GM18508 (cell line): ENCODE measurements around the gene ATP5PD.
"Not testable (repeated sequence)": the region's sequence is repeated elsewhere in the genome, so short reads cannot be mapped to it uniquely, and the experiment has no call there.

Experiments
- ATAC-seq: cut with Tn5 transposase; IDR thresholded peaks from one replicate; pipeline ENCODE4 v1.9.1; 2021; ENCODE audit warnings: moderate number of reproducible peaks; ENCODE audit not compliant: insufficient read depth, unreplicated experiment

Gene ATP5PD

GRCh38 chr17:75077496-75078283 lies 30.9 kb upstream of the ATP5PD start:
- no peak for ATAC-seq

DNA sequence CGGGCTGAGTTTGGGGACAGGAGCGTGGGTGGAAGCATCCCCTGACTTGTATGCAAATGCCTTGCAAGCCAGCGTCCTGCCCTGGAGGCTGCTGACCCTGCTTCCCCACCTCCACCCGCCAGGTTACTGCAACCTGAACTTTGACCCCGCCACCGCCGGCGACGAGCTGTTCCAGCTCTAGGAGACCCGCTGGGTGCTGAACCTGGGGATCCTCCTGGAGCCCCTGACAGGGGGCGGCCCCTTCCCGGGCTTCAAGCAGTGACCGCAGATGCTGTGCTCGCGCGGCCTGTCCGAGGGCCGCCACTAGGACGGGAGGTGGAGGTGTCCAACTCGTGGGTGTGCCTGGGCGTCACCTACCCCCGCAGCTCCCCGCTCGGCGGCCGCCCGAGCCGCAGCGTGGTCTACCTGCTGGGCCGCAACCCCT lies 30.3 kb upstream of the ATP5PD start:
- ATAC-seq = no peak

- ATAC-seq = no peak
Observed at GRCh38 chr17:75075597-75076336, 29.0 kb upstream of the ATP5PD start.

GRCh38 chr17:75074532-75074931 lies 27.8 kb upstream of the ATP5PD start:
- ATAC-seq = no peak

GRCh38 chr17:75073618-75074047 lies 26.9 kb upstream of the ATP5PD start:
- ATAC-seq = no peak

DNA sequence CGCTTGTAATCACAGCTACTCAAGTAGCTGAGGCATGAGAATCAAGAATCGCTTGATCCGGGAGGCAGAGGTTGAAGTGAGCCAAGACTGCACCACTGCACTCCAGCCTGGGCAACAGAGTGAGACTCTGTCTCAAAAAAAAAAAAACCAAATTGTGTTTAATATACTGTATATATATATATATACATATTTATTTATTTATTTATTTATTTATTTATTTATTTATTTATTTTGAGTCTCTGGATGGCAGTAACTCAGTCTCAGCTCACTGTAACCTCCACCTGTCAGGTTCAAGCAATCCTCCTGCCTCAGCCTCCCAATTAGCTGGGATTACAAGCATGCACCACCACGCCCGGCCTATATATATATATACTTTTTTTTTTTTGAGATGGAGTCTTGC lies 26.1 kb upstream of the ATP5PD start:
- ATAC-seq = not testable (repeated sequence)

DNA sequence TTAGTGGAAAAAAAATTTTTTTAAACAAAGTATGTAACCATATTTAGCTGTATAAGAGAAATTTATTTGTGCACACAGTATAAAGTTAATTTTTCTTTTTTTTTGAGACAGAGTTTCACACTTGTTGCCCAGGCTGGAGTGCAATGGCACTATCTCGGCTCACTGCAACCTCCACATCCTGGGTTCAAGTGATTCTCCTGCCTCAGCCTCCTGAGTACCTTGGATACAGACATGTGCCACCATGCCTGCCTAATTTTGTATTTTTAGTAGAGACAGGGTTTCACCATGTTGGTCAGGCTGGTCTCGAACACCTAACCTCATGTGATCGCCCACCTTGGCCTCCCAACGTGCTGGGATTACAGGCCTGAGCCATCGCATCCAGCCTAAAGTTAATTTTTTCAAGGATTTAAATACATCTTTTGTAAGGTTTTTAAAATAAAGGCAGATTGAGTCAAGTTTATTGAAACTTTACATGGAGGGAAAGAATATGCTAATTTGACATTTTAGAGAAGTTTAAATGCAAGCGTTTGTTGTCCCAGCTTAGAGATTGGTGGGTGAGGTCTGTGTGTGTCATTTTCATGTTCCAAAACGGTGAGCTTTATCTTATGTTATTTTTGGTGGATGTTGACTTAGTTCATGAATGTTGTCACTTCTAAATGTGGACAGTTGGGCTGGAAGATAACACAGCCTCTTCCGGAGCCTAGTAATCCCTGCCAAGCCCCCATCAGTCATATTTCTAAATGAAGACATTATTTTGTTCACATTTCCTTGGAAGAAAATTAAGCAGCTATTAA lies 24.9 kb upstream of the ATP5PD start:
- ATAC-seq = not testable (repeated sequence)

- ATAC-seq = no peak
Observed at GRCh38 chr17:75069783-75070182, 23.0 kb upstream of the ATP5PD start.

GRCh38 chr17:75068750-75069149 lies 22.0 kb upstream of the ATP5PD start:
- ATAC-seq = no peak

- no peak for ATAC-seq
Observed at GRCh38 chr17:75067856-75068255, 21.1 kb upstream of the ATP5PD start.

DNA sequence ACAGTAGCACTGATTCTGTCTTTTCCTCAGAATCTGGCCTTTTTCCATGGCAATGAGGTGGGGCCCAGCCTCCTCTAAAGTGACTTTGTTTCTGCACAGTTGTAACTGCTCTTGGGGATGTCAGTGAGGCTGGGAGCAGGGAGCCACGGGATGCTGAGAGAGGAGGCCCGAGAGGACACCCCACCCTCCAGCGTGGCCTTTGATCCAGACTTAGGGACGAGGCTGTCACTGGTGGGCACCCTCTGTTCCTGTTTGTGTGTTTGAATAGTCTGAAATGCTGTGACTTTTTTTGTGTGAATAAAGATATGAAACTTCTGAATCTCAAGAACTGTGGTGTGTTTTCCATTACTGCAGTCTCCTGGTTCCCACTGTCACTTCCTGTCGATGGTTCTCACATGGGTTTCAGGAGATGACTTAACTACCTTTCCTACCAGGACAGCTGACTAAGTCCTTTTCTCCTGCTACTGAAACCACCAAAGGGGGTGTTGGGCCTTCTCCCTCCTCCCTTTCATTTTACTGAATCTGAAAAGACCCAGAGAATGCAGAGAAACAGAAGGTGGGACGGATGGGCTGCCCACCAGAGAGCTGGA lies 18.9 kb upstream of the ATP5PD start:
- ATAC-seq = no peak

GRCh38 chr17:75064867-75065561 lies 18.2 kb upstream of the ATP5PD start:
- ATAC-seq = no peak

DNA sequence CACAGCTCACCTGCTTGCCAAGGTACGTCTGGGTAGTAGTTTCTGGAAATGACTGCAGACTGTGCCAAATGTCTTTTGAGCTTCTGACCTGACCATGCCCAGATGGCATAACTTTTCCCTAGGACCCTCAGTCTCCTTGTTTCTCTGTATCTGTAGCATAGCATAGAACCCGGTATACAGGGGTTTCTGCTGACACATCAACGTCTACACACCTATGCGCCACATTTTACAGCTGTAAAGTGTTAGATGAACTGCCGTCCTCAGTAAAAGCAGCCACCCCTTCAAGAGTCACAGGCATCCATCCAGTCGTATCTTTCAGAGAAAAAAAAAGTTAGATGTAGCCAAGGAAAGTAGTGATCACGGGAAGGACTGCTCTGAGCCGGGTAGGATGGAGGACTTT lies 17.7 kb upstream of the ATP5PD start:
- no peak for ATAC-seq

GRCh38 chr17:75064040-75064439 lies 17.3 kb upstream of the ATP5PD start:
- no peak for ATAC-seq

DNA sequence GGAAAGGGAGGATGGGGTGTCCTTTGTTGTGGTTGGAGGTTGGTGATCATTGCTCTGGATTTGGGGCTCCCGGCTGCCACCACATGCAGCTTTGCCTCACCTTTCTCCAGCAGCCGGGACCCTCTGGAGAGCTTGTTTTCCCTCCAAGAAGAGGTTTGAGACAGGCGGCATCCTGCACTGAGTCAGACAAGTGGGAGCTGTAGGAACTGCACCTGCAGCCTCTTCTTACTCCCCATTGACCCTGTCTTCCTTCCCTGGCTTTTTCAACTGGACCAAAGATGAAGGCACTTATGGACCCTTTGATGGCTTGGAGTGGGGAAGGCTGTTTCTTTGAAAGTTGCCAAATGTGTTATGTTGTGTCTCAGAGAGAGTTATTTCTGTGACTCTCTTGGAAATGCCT lies 16.9 kb upstream of the ATP5PD start:
- no peak for ATAC-seq

DNA sequence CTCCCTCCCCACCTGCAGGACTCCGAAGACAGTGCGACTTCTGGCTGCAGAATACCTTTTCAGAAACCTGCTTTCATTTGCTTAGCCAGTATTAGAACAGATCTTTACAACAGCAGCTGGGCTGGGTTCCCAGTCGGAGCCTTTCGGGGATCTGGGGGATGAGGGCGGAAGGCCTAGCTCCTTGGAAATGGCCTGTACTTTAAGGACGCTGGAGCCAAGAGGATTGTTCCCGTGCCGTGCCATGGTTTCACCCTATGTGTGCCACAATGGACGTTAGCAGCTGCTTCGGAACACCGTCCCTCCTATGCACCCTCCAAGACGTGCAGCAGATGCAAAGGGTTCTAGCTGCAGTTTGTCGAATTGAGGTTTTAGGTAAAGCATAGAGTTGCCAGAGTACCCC lies 16.4 kb upstream of the ATP5PD start:
- no peak for ATAC-seq

DNA sequence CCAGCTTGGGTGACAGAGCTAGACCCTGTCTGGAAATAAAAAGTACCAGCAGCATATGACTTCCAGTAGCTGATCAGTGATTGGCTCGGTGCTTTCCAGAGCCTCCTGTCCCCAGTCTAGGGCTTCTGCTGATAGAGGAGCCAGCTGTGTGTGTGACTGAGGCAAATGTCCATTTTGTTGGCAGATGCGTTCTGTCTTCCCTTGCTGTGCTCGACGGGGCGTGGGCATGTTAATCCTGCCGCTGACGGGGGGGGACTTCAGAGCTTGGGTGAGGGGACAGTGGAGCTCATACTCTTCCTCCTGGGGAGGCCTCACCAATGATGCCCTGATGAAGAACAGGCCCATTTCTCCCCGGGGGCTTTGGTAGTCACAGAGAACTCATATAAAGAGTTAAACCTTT lies 14.8 kb upstream of the ATP5PD start:
- no peak for ATAC-seq

DNA sequence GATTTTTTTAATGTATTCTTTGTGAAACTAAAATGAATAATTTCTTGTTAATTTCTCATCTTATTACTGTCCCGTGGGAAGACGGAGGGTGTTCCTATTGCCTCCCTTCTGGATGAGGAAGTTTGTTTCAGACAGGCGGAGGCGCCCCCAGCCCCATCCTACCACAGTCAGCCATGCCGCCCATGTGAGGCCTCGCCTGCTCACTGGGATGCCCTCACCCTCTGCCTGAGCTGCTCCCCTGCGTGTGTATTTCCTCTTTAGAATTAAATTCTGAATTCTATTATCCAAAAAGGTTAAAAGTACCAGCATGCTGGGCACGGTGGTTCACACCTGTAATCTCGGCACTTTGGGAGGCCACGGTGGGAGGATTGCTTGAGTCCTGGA lies 14.3 kb upstream of the ATP5PD start:
- ATAC-seq = no peak

GRCh38 chr17:75060434-75061054 lies 13.8 kb upstream of the ATP5PD start:
- no peak for ATAC-seq
